Activated CD4-positive, alpha-beta memory T cell treated with anti-CD3 and anti-CD28 coated beads, Interleukin-2, amount 10 ng/mL, durations not matched to agents 7 days and 5 days (primary cell): ENCODE measurements around the gene IL1A. TPM values are rescaled to one million over a fixed set of nuclear protein-coding genes. Genes with fewer than 3 reads are reported as not detected.

ENCODE experiments used
- CTCF ChIA-PET: fragments of 350-600 bp; sonication (Branson Sonifier 250); formaldehyde crosslinking; loops from one replicate; lab custom pipeline; 2021; ENCODE audit warnings: antibody characterized with exemption, inconsistent platforms; lab: Charles Lee
- POLR2A ChIA-PET: fragments of 350-600 bp; sonication (Branson Sonifier 250); formaldehyde crosslinking; loops from one replicate; lab custom pipeline; 2021; ENCODE audit warnings: antibody characterized with exemption; lab: Charles Lee
- DNase-seq: peaks from one replicate; pipeline ENCODE4 v3.0.0-alpha.2; 2020
- H3K27ac Mint-ChIP-seq: one replicate; pipeline ENCODE4 v1.8.0; 2021; ENCODE audit warnings: mild to moderate bottlenecking, mixed read lengths
- H3K27me3 Mint-ChIP-seq: one replicate; pipeline ENCODE4 v1.8.0; 2021; ENCODE audit warnings: mixed read lengths
- H3K36me3 Mint-ChIP-seq: one replicate; pipeline ENCODE4 v1.8.0; 2021; ENCODE audit warnings: low read depth, mixed read lengths
- H3K4me1 Mint-ChIP-seq: one replicate; pipeline ENCODE4 v1.8.0; 2021; ENCODE audit warnings: mixed read lengths
- H3K4me3 Mint-ChIP-seq: one replicate; pipeline ENCODE4 v1.8.0; 2021; ENCODE audit warnings: mild to moderate bottlenecking, mixed read lengths
- H3K9me3 Mint-ChIP-seq: one replicate; pipeline ENCODE4 v1.8.0; 2021; ENCODE audit warnings: mixed read lengths
- total RNA-seq, 2 experiments: library from RNA; stranded (reverse); gene quantifications; one replicate each; pipeline ENCODE4 v1.2.3, GENCODE V29; 2021

IL1A gene
- total RNA-seq, 2 experiments from 2014 or later = 4.8 to 5.4 TPM

DNA sequence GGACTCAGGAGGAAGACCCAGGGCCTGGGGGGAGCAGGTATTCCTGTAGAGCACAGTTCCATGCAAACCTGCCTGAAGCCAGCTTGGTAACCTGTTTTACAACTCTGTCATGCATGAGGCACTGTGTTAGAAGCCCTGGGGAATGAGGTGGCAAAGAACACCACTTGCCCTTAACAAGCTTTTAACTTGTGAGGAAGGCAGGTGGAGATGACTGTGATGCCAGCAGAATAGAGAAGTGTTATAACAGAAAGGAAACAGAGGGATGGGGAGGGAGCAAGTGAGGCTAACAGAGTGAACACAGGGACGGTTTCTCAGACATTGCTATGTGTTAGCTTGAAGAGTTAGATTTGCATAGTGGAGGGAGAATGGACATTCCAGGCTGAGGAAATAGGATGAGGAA is 11.5 kb upstream of the IL1A start:
- no peak for DNase-seq
- ChIA-PET POLR2A (interaction anchor here (2.5 kb wide), 1 partner anchor 12 kb away, joined by 8 read pairs; the partner anchor contains the start of gene IL1A), CTCF (interaction anchor here (0.6 to 0.7 kb wide), 2 partner anchors 33 to 89 kb away, joined by 4 to 5 read pairs; no protein-coding TSS in a partner anchor)
- Mint-ChIP-seq H3K4me1 (peaks cover 55% of the 10 kb centered on the region), H3K27me3 (no peaks in the 10 kb centered on the region), H3K36me3 (peaks cover 43% of the 10 kb centered on the region), H3K9me3 (peaks cover 28% of the 10 kb centered on the region), H3K27ac (no peak overlapping the region), H3K4me3 (no peak overlapping the region)

DNA sequence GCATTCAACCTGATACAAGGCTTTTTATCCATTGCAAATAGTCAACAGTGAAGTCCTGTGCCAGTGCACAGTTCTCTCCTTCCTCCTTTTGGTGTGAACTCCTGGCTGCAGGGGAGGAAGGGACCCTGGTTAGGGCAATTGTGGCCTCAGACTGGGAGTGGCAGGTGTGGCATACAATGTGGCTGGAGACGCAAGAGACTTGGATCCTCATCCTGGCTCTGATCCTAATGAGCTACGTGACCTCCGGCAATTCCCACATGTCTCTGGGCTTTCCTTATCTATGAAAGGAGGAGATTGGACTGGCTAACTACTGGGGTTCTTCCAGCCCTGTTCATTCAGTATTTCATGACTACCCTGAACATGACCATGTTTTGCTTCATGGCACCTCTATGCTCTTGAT is 10.5 kb upstream of the IL1A start:
- Mint-ChIP-seq H3K27me3 (no peaks in the 10 kb centered on the region), H3K27ac (peak overlapping the region; percentile 77), H3K36me3 (peaks cover 44% of the 10 kb centered on the region), H3K9me3 (peaks cover 32% of the 10 kb centered on the region), H3K4me1 (peaks cover 48% of the 10 kb centered on the region), H3K4me3 (no peak overlapping the region)
- POLR2A ChIA-PET = interaction anchor here (1.4 to 2.5 kb wide), 3 partner anchors 10 to 14 kb away, joined by 4 to 8 read pairs (median 7); partner anchors contain the start of gene IL1A
- no peak for DNase-seq
- CTCF ChIA-PET = no interaction called here

- DNase-seq = peak; percentile 79
- Mint-ChIP-seq H3K36me3 (peaks cover 41% of the 10 kb centered on the region), H3K4me1 (peaks cover 42% of the 10 kb centered on the region), H3K4me3 (no peak overlapping the region), H3K27ac (peak overlapping the region; percentile 78), H3K27me3 (no peaks in the 10 kb centered on the region), H3K9me3 (peaks cover 32% of the 10 kb centered on the region)
- CTCF ChIA-PET = interaction anchor here (0.7 to 1.0 kb wide), 2 partner anchors 44 to 91 kb away, joined by 3 to 5 read pairs; no protein-coding TSS in a partner anchor
- POLR2A ChIA-PET = interaction anchor here (0.7 to 1.6 kb wide), 5 partner anchors 11 to 46 kb away, joined by 3 to 7 read pairs (median 4); partner anchors contain the start of gene CKAP2L
These were observed 9.9 kb upstream of the IL1A start for GRCh38 chr2:112794131-112794733.

DNA sequence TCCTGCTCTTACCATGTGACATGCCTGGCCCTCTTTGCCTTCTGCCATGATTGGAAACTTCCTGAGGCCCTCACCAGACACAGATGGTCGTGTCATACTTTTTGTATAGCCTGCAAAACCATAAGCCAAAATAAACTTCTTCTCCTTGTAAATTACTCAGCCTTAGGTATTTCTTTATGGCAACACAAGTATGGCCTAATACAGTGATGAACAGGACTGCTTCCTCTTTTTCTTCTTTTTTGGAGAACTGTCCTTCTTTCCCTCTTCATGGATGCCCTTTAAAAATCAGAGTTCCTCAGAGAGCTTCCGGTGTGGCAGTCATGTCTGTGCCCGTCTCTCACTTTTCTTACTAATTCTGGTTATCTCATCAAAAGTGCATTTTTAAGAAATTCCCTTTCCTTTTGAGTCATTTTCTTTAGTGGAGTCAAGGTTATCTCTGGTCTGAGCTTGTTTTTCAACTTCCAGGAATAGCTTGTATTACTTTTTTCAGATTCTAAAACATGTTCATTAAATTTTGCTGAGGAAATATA is 9.2 kb upstream of the IL1A start:
- DNase-seq = no peak
- peaks cover 32% of the 10 kb centered on the region for H3K9me3 Mint-ChIP-seq
- peaks cover 41% of the 10 kb centered on the region for H3K4me1 Mint-ChIP-seq
- peaks cover 40% of the 10 kb centered on the region for H3K36me3 Mint-ChIP-seq
- H3K27ac Mint-ChIP-seq = peak overlapping the region; percentile 78
- no peak overlapping the region for H3K4me3 Mint-ChIP-seq
- no peaks in the 10 kb centered on the region for H3K27me3 Mint-ChIP-seq
- POLR2A ChIA-PET = interaction anchor here (0.7 to 1.6 kb wide), 4 partner anchors 11 to 46 kb away, joined by 3 to 7 read pairs (median 4); partner anchors contain the start of gene CKAP2L
- CTCF ChIA-PET = interaction anchor here (0.7 to 1.0 kb wide), 2 partner anchors 44 to 92 kb away, joined by 3 to 5 read pairs; no protein-coding TSS in a partner anchor

DNA sequence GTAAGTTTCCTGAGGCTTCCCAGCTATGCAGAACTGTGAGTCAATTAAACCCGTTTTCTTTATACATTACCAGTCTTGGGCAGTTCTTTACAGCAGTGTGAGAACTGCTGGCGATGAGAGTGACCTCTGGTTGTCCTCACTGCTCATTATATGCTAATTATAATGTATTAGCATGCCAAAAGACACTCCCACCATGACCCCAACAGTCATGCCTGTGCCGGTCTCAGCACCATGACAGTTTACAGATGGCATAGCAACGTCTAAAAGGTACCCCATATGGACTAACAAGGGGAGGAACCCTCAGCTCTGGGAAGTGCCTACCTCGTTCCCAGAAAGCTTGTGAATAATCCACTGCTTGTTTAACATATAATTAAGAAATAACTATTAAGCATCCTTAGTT is 8.1 kb upstream of the IL1A start:
- POLR2A ChIA-PET = no interaction called here
- peaks cover 34% of the 10 kb centered on the region for H3K36me3 Mint-ChIP-seq

DNA sequence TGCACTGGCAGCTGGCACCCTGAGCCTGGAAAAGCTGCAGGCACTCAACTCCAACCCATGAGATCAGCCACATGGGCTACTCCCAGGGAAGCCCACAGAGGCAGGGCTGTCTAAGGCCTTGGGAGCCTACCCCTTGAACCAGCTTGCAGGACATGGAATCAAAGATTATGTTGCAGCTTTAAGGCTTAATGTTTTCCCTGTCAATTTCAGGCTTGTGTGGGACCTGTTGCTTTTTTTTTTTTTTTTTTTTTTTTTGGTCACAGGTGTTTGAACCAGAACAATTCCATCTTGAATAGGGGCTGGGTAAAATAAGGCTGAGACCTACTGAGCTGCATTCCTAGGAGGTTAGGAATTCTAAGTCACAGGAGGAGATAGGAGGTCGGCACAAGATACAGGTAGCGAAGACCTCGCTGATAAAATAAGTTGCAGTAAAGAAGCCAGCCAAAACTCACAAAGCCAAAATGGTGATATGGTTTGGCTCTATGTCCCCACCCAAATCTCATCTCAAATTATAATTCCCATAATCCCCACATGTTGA is 7.5 kb upstream of the IL1A start:
- peaks cover 30% of the 10 kb centered on the region for H3K36me3 Mint-ChIP-seq
- H3K27me3 Mint-ChIP-seq = no peaks in the 10 kb centered on the region
- ChIA-PET CTCF (interaction anchor here (0.7 kb wide), 2 partner anchors 42 to 80 kb away, joined by 4 read pairs; no protein-coding TSS in a partner anchor), POLR2A (no interaction called here)
- no peak overlapping the region for H3K4me3 Mint-ChIP-seq
- H3K9me3 Mint-ChIP-seq = peaks cover 26% of the 10 kb centered on the region
- DNase-seq = no peak
- H3K27ac Mint-ChIP-seq = no peak overlapping the region
- H3K4me1 Mint-ChIP-seq = peaks cover 48% of the 10 kb centered on the region

More for the DNA sequence above, 8.1 kb upstream of the IL1A start:
- no peaks in the 10 kb centered on the region for H3K27me3 Mint-ChIP-seq
- peaks cover 26% of the 10 kb centered on the region for H3K9me3 Mint-ChIP-seq
- no peak overlapping the region for H3K4me3 Mint-ChIP-seq
- DNase-seq = no peak
- H3K27ac Mint-ChIP-seq = no peak overlapping the region
- peaks cover 43% of the 10 kb centered on the region for H3K4me1 Mint-ChIP-seq
- CTCF ChIA-PET = no interaction called here

- ChIA-PET POLR2A (no interaction called here), CTCF (interaction anchor here (0.7 kb wide), 2 partner anchors 41 to 79 kb away, joined by 4 read pairs; no protein-coding TSS in a partner anchor)
- peaks cover 28% of the 10 kb centered on the region for H3K36me3 Mint-ChIP-seq
- H3K27ac Mint-ChIP-seq = no peak overlapping the region
- H3K9me3 Mint-ChIP-seq = peaks cover 26% of the 10 kb centered on the region
- H3K27me3 Mint-ChIP-seq = no peaks in the 10 kb centered on the region
- peaks cover 52% of the 10 kb centered on the region for H3K4me1 Mint-ChIP-seq
- no peak for DNase-seq
- no peak overlapping the region for H3K4me3 Mint-ChIP-seq
These were observed 6.7 kb upstream of the IL1A start for GRCh38 chr2:112791019-112791418.

DNA sequence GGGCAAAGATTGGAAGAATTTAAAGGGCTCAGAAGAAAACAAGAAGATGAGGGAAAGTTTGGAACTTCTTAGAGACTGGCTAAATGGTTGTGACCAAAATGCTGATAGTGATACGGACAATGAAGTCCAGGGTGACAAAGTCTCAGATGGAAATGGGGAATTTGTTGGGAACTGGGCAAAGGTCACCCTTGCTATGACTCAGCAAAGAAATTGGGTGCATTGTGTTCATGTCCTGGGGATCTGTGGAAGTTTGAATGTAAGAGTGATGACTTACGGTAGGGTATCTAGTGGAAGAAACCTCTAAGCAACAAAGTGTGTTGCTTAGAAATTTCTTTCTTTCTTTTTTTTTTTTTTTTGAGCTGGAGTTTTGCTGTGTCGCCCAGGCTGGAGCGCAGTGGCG is 6.0 kb upstream of the IL1A start:
- no peaks in the 10 kb centered on the region for H3K27me3 Mint-ChIP-seq
- no peak overlapping the region for H3K4me3 Mint-ChIP-seq
- POLR2A ChIA-PET = no interaction called here
- H3K9me3 Mint-ChIP-seq = peaks cover 23% of the 10 kb centered on the region
- H3K27ac Mint-ChIP-seq = no peak overlapping the region
- peaks cover 23% of the 10 kb centered on the region for H3K36me3 Mint-ChIP-seq
- DNase-seq = no peak
- CTCF ChIA-PET = no interaction called here
- H3K4me1 Mint-ChIP-seq = peaks cover 48% of the 10 kb centered on the region

DNA sequence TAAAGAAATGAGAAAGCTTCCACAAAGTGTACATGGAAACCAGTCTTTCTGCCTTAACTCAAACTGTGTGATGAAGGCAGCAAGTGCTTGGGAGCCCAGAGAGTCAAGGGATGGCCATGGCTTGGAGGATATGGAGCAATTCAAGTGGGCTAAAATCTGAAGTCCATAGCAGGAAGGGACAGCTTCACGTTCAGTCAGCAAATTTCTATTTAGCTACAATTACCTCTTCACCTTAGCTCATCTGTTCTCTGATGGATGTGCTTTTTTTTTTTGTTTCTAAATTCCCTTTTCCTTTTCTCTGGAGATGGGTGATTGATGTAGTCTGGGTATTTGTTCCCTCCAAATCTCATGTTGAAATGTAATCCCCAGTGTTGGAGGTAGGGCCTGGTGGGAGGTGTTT is 4.9 kb upstream of the IL1A start:
- H3K4me1 Mint-ChIP-seq = peaks cover 46% of the 10 kb centered on the region
- peaks cover 20% of the 10 kb centered on the region for H3K9me3 Mint-ChIP-seq
- ChIA-PET CTCF (no interaction called here), POLR2A (interaction anchor here (0.6 kb wide), 1 partner anchor 45 kb away, joined by 3 read pairs; no protein-coding TSS in a partner anchor)
- H3K36me3 Mint-ChIP-seq = peaks cover 18% of the 10 kb centered on the region
- no peaks in the 10 kb centered on the region for H3K27me3 Mint-ChIP-seq
- H3K27ac Mint-ChIP-seq = no peak overlapping the region
- no peak overlapping the region for H3K4me3 Mint-ChIP-seq
- DNase-seq = no peak

- CTCF ChIA-PET = no interaction called here
- Mint-ChIP-seq H3K36me3 (peaks cover 18% of the 10 kb centered on the region), H3K27me3 (no peaks in the 10 kb centered on the region), H3K27ac (no peak overlapping the region), H3K9me3 (peaks cover 20% of the 10 kb centered on the region), H3K4me1 (peaks cover 46% of the 10 kb centered on the region), H3K4me3 (no peak overlapping the region)
- POLR2A ChIA-PET = interaction anchor here (0.6 kb wide), 1 partner anchor 45 kb away, joined by 3 read pairs; no protein-coding TSS in a partner anchor
- DNase-seq = no peak
These were observed 4.4 kb upstream of the IL1A start for GRCh38 chr2:112788653-112789052.

DNA sequence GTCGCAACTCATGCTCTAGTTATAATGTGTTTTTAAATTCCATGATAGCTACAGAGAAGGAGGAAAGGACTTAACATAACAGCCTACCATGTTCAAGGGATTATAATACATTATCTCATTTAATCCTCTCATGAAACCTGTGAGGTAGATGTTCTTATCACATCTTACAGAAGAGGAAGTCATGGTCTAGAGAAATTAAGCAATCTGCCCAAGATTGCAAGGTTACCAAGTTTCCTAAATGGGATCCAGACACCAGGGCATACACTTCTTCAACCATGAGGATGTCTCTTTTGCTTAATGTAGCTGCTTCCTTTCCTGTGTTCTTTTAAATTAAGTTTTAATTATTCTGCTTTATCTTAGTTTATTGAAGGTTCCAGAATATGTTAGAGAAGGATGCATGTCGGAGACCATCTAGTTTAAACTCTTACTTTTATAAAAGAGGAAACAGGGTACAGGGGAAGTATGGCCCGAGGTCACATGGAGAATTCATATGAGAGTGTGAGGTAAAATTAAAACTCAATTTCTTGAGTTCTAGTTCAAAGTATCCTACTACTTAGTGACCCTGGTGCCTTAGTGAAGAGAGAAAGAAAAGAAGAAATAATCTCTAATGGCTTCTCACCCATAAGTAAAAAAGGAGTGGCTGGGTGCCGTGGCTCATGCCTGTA is 3.6 kb upstream of the IL1A start:
- POLR2A ChIA-PET = no interaction called here
- no peak overlapping the region for H3K27ac Mint-ChIP-seq
- no peak overlapping the region for H3K4me3 Mint-ChIP-seq
- H3K36me3 Mint-ChIP-seq = peaks cover 10% of the 10 kb centered on the region
- peaks cover 43% of the 10 kb centered on the region for H3K4me1 Mint-ChIP-seq
- CTCF ChIA-PET = interaction anchor here (1.2 kb wide), 1 partner anchor 98 kb away, joined by 3 read pairs; no protein-coding TSS in a partner anchor
- H3K9me3 Mint-ChIP-seq = peaks cover 12% of the 10 kb centered on the region
- no peaks in the 10 kb centered on the region for H3K27me3 Mint-ChIP-seq
- no peak for DNase-seq

GRCh38 chr2:112787294-112787693 is 3.0 kb upstream of the IL1A start:
- no peaks in the 10 kb centered on the region for H3K27me3 Mint-ChIP-seq
- POLR2A ChIA-PET = interaction anchor here (1.4 kb wide), 1 partner anchor 23 kb away, joined by 4 read pairs; the partner anchor contains the start of gene CKAP2L
- H3K27ac Mint-ChIP-seq = no peak overlapping the region
- H3K4me1 Mint-ChIP-seq = peaks cover 46% of the 10 kb centered on the region
- peaks cover 11% of the 10 kb centered on the region for H3K36me3 Mint-ChIP-seq
- H3K9me3 Mint-ChIP-seq = peaks cover 8% of the 10 kb centered on the region
- CTCF ChIA-PET = interaction anchor here (0.9 to 1.2 kb wide), 2 partner anchors 98 to 155 kb away, joined by 3 to 4 read pairs; no protein-coding TSS in a partner anchor
- no peak overlapping the region for H3K4me3 Mint-ChIP-seq
- DNase-seq = no peak
